ENCODE data around the gene MEIOSIN. TPM values are rescaled to one million over a fixed set of nuclear protein-coding genes. Genes with fewer than 3 reads are reported as not detected.

The MEIOSIN gene
- total RNA-seq, 2 donors from 2014 or later = 0.78 to 0.90 TPM

DNA sequence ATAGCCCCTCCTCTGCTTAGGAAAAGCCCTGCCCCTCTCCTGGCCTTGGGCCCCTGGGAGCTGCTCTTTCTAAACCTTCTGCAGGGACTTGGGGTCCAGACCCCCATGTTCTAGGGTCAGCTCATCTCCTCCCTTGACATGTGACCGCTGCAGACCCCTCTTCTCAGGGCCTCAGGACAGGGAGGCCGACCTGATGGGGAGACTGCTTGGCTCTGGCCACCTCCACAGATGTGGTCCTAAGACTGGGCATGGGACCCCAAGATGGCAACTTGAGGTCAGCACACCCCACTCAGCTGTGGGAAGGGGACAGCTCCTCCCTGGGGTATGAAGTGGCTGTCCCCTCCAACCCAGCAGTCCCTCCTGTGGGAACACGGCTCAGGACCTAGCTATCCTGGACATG, 39.7 kb downstream of the MEIOSIN start:
- no peak for DNase-seq (ENCODE audit: low spot score)
- Histone ChIP-seq H3K4me1 (peaks cover 0 to 19% of the 10 kb centered on the region in 2 donors), H3K27me3 (no peaks in the 10 kb centered on the region), H3K27ac (peak overlapping the region in 1 of 2 donors; percentile 0), H3K36me3 (peaks cover 29% of the 10 kb centered on the region), H3K4me3 (no peak overlapping the region), H3K9me3 (no peaks in the 10 kb centered on the region)
- TF ChIP-seq, protein P1, sequence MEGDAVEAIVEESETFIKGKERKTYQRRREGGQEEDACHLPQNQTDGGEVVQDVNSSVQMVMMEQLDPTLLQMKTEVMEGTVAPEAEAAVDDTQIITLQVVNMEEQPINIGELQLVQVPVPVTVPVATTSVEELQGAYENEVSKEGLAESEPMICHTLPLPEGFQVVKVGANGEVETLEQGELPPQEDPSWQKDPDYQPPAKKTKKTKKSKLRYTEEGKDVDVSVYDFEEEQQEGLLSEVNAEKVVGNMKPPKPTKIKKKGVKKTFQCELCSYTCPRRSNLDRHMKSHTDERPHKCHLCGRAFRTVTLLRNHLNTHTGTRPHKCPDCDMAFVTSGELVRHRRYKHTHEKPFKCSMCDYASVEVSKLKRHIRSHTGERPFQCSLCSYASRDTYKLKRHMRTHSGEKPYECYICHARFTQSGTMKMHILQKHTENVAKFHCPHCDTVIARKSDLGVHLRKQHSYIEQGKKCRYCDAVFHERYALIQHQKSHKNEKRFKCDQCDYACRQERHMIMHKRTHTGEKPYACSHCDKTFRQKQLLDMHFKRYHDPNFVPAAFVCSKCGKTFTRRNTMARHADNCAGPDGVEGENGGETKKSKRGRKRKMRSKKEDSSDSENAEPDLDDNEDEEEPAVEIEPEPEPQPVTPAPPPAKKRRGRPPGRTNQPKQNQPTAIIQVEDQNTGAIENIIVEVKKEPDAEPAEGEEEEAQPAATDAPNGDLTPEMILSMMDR (IDR thresholded peaks at IDR 0.05) = no peak

DNA sequence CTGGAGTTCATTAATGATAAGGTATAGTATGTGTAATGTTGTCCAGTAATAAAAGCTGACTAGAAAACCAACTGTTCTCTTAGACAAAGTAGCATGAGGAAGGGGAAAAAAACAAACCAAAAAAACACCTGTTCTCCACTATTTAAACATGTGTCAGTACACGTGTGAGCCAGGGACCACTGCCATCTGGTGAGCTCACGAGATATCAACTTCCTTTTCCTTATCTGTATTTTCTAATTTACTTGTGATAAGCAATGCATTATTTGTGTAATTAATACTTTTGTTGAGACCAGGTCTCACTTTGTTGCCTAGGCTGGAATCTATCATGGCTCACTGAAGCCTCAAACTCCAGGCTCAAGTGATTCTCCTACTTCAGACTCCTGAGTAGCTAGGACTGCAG, 40.1 kb downstream of the MEIOSIN start:
- Histone ChIP-seq H3K36me3 (peaks cover 34% of the 10 kb centered on the region), H3K27me3 (no peaks in the 10 kb centered on the region), H3K4me3 (no peak overlapping the region), H3K4me1 (peaks cover 0 to 19% of the 10 kb centered on the region in 2 donors), H3K27ac (no peak overlapping the region), H3K9me3 (no peaks in the 10 kb centered on the region)
- TF ChIP-seq, protein P1 (IDR thresholded peaks at IDR 0.05) = no peak
- no peak for DNase-seq (ENCODE audit: low spot score)

DNA sequence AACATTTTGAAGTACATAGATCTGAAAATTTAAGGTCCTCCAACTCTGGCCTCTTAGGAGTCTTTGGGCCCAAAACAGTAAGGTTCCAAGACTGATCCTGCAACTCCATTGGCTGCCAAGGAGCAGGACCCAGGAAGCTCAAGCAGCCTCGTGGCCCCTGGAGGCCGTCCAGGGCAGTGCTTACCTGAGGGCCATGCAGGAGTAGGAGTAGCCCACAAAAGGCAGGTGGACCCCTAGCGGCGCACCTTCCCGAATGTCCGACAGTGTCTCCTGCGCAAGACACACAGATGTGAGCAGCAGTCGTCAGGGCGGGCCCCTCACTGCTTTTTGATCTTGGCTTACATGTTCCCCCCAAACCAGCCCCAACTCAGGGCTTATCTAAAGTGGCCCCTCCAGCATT, 41.5 kb downstream of the MEIOSIN start:
- TF ChIP-seq, protein P1 (IDR thresholded peaks at IDR 0.05) = no peak
- Histone ChIP-seq H3K36me3 (peaks cover 42% of the 10 kb centered on the region), H3K27me3 (no peaks in the 10 kb centered on the region), H3K27ac (no peak overlapping the region), H3K4me3 (no peak overlapping the region), H3K9me3 (no peaks in the 10 kb centered on the region), H3K4me1 (peaks cover 0 to 29% of the 10 kb centered on the region in 2 donors)
- no peak for DNase-seq (ENCODE audit: low spot score)

DNA sequence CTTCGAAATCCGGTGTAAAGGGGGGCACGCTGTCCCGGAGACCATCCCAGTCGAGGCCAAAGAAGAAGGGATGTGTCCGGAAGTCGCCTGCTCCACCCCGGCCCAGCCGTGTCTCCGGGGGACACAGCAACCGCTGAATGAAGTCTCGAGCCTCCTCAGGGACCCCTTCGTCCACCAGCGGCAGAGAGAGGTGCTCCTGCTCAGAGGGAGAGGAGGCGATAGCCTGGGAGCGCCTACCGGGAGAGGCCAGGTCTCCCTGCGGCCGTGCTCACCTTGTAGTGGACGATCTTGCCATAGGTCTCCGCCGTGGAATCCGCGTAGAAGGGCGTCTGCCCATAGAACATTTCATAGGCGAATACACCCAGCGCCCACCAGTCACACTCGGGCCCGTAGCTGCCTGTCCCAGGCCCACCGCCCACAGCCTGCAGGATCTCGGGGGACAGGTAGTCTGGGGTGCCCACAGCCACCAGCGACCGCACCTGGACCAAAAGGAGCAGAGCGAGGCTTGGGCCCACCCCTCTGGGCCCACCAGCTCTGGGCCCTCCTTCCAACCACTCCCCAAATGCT, 44.2 kb downstream of the MEIOSIN start:
- TF ChIP-seq, protein P1 (IDR thresholded peaks at IDR 0.05) = no peak
- H3K4me3 ChIP-seq = no peak overlapping the region
- no peak overlapping the region for H3K27ac ChIP-seq
- H3K4me1 ChIP-seq = peaks cover 0 to 40% of the 10 kb centered on the region in 2 donors
- H3K27me3 ChIP-seq = no peaks in the 10 kb centered on the region
- no peak for DNase-seq (ENCODE audit: low spot score)
- H3K36me3 ChIP-seq = peaks cover 36% of the 10 kb centered on the region
- H3K9me3 ChIP-seq = no peaks in the 10 kb centered on the region

DNA sequence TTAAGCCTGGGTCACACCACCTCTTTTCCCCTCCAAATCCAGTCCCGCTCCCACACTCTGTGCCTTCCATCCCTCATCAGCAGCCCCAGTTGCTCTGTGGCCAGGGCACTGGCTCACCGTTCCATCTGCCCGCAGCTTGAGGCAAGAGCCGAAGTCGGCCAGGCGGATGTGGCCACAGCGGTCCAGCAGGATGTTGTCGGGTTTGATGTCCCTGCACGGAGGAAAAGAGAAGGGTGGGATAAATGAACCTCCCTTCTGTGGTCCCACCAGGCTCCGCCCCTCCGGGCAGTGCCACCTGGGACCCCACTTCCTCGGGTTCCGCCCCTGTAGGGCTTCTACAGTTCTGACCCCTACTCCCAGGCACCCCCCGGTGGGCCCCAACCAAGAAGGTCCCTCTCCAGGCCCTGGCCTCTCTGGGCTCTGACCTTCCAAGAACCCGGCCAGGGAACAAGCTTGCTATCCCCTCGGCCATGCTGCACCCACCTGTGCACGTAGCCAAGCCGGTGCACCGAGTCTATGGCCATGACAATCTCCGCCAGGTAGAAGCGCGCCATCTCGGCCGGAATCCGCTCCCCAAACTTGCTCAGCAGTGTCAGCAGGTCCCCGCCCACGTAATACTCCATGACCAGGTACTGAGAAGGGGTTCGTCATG, 44.9 kb downstream of the MEIOSIN start:
- Histone ChIP-seq H3K27me3 (no peaks in the 10 kb centered on the region), H3K36me3 (peaks cover 36% of the 10 kb centered on the region), H3K9me3 (no peaks in the 10 kb centered on the region), H3K27ac (no peak overlapping the region), H3K4me3 (no peak overlapping the region), H3K4me1 (peaks cover 0 to 47% of the 10 kb centered on the region in 2 donors)
- no peak for DNase-seq (ENCODE audit: low spot score)
- TF ChIP-seq, protein P1 (IDR thresholded peaks at IDR 0.05) = no peak
